ENCODE results near the gene TYR.
"Not testable (repeated sequence)": the region's sequence is repeated elsewhere in the genome, so short reads cannot be mapped to it uniquely, and the experiment has no call there.

TYR gene

GRCh38 chr11:89273220-89273619 is 95.5 kb downstream of the TYR start:
- DNase-seq = peak; percentile 2

GRCh38 chr11:89275966-89276365 is 98.3 kb downstream of the TYR start:
- DNase-seq = no peak

DNA sequence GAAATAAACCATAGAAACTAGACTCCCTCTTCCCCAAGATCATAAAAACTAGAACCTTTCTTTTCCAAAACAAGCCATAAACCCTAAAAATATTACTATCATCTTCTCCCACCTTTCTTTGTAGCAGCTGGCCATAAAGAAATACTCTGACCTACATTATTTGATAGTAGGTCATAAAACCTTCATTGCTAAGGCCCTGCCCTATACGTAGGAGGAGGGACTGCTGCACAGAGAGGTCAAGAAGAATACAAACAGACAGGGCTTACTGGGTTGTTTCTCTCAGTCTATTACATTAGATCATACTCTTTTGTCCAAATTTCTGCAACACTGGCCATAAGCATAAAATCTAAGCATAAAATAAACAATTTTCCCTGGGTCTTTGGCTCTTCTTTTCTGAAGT is 101.5 kb downstream of the TYR start:
- DNase-seq = no peak

DNA sequence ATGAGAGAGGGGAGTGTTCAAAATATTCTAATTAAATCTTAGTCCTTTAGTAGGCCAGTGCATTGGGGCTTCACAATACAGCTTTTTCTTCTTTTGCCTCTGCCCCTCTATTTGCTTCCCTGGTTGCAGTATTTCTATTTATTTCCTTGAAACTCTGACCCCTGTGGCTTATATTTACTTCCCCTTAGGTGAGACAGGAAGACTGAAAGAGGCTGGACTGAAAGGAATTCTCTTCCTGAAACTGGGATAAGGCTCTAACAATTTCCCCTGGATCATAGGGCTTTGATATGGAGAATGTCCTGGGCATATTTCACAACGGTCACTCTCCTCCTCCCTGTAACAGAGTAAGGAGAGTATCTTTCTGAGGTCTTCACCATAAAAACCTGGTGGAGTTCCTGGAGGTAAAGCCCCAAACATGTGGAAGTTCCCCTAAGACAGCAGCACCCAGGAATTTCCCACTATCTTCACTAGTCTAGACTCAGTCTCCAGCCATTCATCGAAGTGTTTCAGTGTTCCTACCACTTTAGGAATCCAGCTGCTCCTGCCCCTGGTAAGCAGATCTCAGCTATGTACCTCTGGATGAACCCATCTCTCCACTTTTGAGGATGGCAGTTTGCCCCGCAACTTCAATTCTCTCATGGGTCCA is 103.5 kb downstream of the TYR start:
- not testable (repeated sequence) for DNase-seq

DNA sequence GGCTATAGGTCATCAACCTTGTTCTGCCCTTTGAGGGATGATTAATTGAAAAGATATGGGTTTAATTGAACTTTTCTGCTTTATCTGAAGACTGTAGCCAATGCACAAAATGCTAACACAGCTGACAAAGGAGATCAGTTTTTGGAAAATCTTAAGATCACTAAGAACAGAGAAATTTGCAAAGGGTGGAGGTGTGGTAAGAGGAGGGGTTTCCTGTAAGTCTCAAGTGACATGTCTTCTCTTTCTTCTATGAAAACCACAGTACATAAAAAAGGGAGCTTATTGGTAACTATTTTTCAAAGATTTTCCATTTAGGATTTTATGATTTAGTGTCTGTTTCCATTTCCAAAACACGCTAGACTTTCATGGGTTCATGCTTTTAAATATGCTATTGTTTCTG is 108.9 kb downstream of the TYR start:
- not testable (repeated sequence) for DNase-seq

DNA sequence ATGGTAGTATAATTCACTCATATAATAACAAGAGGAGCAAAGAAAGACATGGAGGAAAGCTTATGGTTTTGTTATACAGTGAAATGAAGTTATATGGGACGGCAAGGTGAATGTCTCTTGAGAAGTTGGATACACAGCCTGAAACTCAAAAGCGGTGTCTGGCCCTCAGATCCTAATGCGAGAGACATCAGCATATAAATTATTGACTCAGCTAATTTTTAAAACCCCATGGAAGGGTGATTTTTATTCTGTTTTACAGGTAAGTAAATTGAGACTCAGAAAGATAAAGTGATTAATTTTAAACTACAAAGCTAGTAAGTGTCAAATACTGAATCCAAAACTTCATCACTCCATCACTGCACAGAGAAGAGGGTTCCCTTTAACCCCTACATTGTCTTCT is 110.3 kb downstream of the TYR start:
- DNase-seq = not testable (repeated sequence)

DNA sequence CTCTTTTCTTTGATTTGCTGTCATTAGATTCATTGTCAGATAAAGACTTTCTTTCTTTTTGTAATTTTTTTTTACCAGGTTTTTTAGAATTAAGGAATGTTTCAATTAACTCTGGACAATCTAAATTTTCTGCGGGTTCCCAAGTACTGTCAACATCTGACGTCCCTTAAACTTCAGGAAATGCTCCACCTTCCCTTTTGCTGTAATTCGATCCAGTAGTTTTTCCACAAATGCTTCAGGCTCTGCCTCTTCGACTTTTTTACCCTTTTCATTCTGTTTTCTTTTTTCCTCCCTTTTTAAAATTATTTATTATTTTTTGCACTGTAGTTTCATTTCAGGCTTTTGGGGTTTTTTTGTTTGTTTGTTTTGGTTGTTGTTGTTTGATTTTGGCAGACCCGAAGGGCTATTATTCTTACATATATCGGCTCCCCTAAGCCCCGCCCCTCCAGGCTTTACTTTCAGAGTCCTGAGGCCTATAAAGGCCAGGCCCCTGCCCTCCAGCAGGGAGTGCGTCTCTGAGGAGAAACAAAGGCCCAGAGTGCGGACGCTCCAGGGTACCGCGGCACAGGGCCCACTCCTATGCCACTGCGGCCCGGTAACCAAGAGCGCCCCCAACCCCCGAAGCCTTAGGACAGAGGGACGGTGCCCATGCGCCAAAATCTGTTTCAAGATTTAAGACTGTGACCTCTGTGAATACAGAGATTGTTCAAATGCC is 116.4 kb downstream of the TYR start:
- DNase-seq = no peak

DNA sequence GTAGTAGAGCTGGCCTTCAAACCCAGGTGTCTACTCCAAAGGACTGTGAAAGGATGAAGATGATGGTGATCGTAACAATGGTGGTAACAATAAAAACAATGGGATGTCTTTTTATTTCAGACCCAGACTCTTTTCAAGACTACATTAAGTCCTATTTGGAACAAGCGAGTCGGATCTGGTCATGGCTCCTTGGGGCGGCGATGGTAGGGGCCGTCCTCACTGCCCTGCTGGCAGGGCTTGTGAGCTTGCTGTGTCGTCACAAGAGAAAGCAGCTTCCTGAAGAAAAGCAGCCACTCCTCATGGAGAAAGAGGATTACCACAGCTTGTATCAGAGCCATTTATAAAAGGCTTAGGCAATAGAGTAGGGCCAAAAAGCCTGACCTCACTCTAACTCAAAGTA is 117.3 kb downstream of the TYR start:
- not testable (repeated sequence) for DNase-seq

- DNase-seq = not testable (repeated sequence)
Measured at GRCh38 chr11:89303029-89303428, 125.4 kb downstream of the TYR start.

DNA sequence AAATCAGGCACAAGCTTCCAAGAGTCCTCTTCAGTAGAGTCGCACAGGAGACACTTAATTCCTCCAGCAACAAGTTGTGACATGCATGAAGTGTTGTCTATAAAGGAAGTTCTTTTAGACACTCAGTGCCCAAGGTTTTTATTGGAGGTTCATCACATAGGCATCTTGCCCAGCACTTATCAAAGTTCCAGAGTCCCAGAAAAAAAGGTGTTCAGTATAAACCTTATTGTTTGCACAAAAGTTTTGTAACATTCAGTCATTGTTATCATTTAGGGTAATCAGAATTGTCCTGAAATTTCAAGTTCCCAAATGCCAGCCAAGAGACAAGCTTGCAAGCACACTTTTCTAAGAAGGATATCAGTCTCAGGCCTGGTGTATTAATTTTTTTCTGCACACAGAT is 130.6 kb downstream of the TYR start:
- not testable (repeated sequence) for DNase-seq

GRCh38 chr11:89309321-89309985 is 131.8 kb downstream of the TYR start:
- not testable (repeated sequence) for DNase-seq

DNA sequence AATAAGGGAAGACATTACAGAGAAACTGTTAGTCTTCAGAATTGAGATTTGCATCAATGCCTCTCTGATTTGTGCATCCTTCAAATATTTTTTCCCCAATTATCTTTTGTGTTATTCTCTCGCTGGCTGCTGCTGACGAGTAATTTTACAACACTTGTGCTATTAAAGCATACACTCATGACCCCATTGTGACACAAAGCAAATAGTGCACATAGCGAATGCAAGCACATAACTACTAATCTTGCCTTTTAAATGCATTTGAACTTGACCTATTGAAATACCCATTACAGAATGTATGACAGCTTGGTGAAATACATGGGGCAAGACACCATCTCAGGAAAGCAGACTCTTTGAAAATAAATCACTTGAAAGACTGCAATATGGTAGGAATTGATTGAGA is 132.9 kb downstream of the TYR start:
- DNase-seq = not testable (repeated sequence)

DNA sequence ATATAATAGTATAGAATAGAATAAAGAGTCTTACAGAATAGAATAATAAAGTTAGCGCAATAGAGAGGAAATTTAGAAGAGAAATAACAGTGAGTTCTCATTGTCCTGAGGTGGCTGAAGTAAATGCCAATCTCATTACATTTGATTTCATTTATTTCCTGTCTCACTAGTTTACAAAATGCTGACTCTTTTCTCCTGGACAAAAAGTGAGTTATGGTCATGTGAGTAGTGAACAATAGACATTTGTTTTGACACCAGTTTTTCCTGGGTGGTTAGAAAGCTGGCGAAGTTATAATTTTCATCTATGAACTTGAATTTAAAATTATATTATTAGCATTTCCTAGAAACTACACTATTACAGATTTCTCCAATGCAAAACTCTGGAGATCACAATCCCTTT is 143.7 kb downstream of the TYR start:
- DNase-seq = no peak

DNA sequence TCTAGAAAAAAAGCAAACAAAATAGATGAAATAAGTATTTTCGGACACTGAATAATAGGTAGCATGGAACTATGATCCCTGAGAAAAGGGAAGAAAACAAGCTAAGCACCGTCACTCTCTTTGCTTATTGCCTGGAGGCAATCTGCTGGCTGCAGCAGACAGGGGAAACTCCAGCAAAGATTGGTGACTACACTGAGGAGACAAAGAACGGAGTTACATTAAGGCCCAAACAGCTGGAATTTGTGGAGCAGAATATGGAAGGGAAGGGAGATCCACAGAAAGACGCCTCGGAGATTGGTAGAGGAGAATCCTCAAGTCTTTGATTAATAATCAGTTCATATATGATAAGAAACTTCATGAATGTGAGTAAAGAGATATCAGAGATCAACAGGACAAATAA is 150.2 kb downstream of the TYR start:
- DNase-seq = no peak

DNA sequence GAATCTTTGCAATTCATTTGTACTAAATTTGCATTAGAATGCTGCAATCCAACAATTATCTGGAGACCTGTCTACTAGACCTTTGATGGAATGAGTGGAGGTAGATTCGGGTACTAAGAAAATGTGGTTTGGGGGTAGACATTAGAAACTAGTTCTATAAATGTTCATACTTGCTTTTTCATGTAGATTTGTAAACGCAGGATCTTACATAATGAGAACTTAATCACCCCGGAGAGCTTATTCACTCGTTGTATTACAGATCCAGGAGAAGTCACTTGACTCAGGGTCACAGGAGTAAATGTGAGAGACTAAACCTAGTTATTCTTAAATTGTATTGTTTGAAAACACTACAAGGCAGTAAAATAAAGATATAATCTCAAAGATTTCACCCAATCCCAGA is 154.3 kb downstream of the TYR start:
- DNase-seq = not testable (repeated sequence)

GRCh38 chr11:89333704-89334103 is 156.0 kb downstream of the TYR start:
- DNase-seq = not testable (repeated sequence)

GRCh38 chr11:89337100-89337650 is 159.5 kb downstream of the TYR start:
- DNase-seq = not testable (repeated sequence)

- not testable (repeated sequence) for DNase-seq
Measured at GRCh38 chr11:89338073-89338472, 160.4 kb downstream of the TYR start.

- not testable (repeated sequence) for DNase-seq
Measured at GRCh38 chr11:89340450-89340849, 162.8 kb downstream of the TYR start.

DNA sequence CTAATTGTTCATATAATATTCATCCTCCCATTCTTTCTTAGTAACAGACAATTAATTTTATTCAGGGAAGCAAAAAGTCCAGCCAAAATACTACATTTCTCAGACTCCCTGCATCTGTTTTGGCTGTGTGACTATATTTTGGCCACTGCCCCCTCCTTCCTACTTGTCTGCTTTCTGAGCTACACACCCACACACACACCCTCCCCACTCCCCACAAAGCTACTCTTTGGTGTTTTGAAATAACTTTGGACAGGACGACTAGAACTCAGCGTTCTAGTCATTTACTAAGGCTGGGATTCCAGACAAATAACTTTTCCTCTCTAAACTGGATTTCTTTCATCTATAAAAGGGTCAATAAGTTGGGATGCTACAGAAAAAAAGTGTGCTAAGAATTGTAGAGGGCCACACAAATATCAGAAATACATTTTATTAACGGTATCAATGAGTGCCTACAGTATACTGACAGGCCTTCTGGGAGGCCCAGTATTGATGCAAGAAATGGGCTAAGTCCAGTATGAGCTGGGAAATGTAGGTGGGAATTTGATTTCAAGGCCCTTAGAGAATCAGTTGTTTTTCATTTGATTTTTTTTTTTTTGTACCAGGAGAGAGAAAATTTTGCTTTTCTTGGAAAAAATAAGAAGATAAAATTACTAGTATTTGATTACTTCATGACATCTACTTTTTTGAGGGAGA is 165.4 kb downstream of the TYR start:
- DNase-seq = not testable (repeated sequence)
